SU-DHL-6 (cell line): ENCODE results near the gene CRNN.

Experiments
- CTCF ChIP-seq: fragments of 200-600 bp; sonication (generic); IDR thresholded peaks from one replicate; pipeline ENCODE4 v1.5.1; 2017; ENCODE audit warnings: antibody characterized with exemption, mild to moderate bottlenecking, low read length, moderate library complexity; ENCODE audit not compliant: insufficient read depth, poor library complexity, severe bottlenecking
- EZH2phosphoT487 ChIP-seq: fragments of 200-600 bp; sonication (generic), shearing (Covaris generic); conservative IDR thresholded peaks from 2 replicates; pipeline ENCODE4 v1.6.1; 2018; ENCODE audit warnings: mild to moderate bottlenecking, antibody characterized with exemption, low read length, moderate library complexity, mixed read lengths

- TF ChIP-seq CTCF (no peak), EZH2phosphoT487 (no peak)
Measured at GRCh38 chr1:152451254-152451653, 37.2 kb upstream of the CRNN start.
